Measurements from ENCODE around the gene POLR3B.

DNA sequence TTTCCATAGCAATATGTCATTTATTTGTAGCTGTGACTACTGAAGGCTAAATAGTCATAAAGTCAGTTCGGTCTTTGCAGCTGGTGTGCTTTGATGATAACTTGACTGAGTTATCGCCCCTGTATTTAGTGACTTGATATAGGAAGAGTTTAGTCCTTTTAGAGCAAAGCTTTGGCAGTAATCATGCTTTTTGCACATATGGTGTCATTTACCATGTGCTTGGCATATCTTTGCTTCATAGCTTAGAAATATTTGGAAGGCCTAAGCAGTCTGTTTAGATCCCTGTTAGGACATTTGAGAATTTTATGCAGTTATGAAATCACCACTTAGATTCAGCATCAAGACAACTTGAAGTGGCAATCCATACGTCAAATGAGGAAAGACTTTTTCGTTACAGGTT is 31.6 kb downstream of the POLR3B start:
- TF ChIP-seq EZH2 (IDR thresholded peaks at IDR 0.05; ENCODE audit: insufficient read depth, poor library complexity, severe bottlenecking) = no peak
- no peak for TF ChIP-seq EZH2phosphoT487 (IDR thresholded peaks at IDR 0.05; ENCODE audit: insufficient read depth, low read depth)
